ENCODE data around the gene CBLIF. TPM values are rescaled to one million over a fixed set of nuclear protein-coding genes. Genes with fewer than 3 reads are reported as not detected.

CBLIF gene
- total and polyA plus RNA-seq, 4 donors: not detected

GRCh38 chr11:59865031-59865430, 19.7 kb upstream of the CBLIF start:
- no peaks in the 10 kb centered on the region for H3K36me3 ChIP-seq (ENCODE audit: control insufficient read depth in 4 of 4, insufficient read depth in 3 of 4, low read depth in 1 of 4, low read length in 3 of 4)
- no peak overlapping the region for H3K9ac ChIP-seq (ENCODE audit: low read depth in 1 of 2, low read length in 2 of 2)
- WGBS: 57% methylated on average over 1 of the region's 1 CpG
- H3K4me1 ChIP-seq (ENCODE audit: control insufficient read depth in 4 of 4, insufficient read depth in 4 of 4, low read length in 3 of 4): no peaks in the 10 kb centered on the region
- no peak overlapping the region for H3K4me3 ChIP-seq (ENCODE audit: low read depth in 1 of 3, low read length in 3 of 3)
- DNase-seq (ENCODE audit: low spot score): no peak
- TF ChIP-seq YY1 (IDR thresholded peaks at IDR 0.05) (no peak), JUND (IDR thresholded peaks at IDR 0.05) (no peak)
- TF ChIP-seq, protein P1, sequence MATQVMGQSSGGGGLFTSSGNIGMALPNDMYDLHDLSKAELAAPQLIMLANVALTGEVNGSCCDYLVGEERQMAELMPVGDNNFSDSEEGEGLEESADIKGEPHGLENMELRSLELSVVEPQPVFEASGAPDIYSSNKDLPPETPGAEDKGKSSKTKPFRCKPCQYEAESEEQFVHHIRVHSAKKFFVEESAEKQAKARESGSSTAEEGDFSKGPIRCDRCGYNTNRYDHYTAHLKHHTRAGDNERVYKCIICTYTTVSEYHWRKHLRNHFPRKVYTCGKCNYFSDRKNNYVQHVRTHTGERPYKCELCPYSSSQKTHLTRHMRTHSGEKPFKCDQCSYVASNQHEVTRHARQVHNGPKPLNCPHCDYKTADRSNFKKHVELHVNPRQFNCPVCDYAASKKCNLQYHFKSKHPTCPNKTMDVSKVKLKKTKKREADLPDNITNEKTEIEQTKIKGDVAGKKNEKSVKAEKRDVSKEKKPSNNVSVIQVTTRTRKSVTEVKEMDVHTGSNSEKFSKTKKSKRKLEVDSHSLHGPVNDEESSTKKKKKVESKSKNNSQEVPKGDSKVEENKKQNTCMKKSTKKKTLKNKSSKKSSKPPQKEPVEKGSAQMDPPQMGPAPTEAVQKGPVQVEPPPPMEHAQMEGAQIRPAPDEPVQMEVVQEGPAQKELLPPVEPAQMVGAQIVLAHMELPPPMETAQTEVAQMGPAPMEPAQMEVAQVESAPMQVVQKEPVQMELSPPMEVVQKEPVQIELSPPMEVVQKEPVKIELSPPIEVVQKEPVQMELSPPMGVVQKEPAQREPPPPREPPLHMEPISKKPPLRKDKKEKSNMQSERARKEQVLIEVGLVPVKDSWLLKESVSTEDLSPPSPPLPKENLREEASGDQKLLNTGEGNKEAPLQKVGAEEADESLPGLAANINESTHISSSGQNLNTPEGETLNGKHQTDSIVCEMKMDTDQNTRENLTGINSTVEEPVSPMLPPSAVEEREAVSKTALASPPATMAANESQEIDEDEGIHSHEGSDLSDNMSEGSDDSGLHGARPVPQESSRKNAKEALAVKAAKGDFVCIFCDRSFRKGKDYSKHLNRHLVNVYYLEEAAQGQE (IDR thresholded peaks at IDR 0.05): no peak
- no peaks in the 10 kb centered on the region for H3K9me3 ChIP-seq (ENCODE audit: control insufficient read depth in 4 of 4, low read length in 3 of 4)
- no peak overlapping the region for H3K27ac ChIP-seq (ENCODE audit: low read depth in 1 of 2, low read length in 2 of 2)
- no peaks in the 10 kb centered on the region for H3K27me3 ChIP-seq (ENCODE audit: control insufficient read depth in 4 of 4, insufficient read depth in 4 of 4, low read length in 3 of 4)

GRCh38 chr11:59862252-59862651, 17.0 kb upstream of the CBLIF start:
- WGBS: 75% methylated on average over 3 of the region's 3 CpGs
- H3K9ac ChIP-seq (ENCODE audit: low read depth in 1 of 2, low read length in 2 of 2): no peak overlapping the region
- no peak overlapping the region for H3K4me3 ChIP-seq (ENCODE audit: low read depth in 1 of 3, low read length in 3 of 3)
- no peak overlapping the region for H3K27ac ChIP-seq (ENCODE audit: low read depth in 1 of 2, low read length in 2 of 2)
- H3K4me1 ChIP-seq (ENCODE audit: control insufficient read depth in 4 of 4, insufficient read depth in 4 of 4, low read length in 3 of 4): no peaks in the 10 kb centered on the region
- H3K36me3 ChIP-seq (ENCODE audit: control insufficient read depth in 4 of 4, insufficient read depth in 3 of 4, low read depth in 1 of 4, low read length in 3 of 4): no peaks in the 10 kb centered on the region
- no peak for DNase-seq (ENCODE audit: low spot score)
- H3K27me3 ChIP-seq (ENCODE audit: control insufficient read depth in 4 of 4, insufficient read depth in 4 of 4, low read length in 3 of 4): peaks cover 0 to 4% (median 0%) of the 10 kb centered on the region in 4 donors
- no peaks in the 10 kb centered on the region for H3K9me3 ChIP-seq (ENCODE audit: control insufficient read depth in 4 of 4, low read length in 3 of 4)
- TF ChIP-seq FOXA2 (IDR thresholded peaks at IDR 0.05): no peak
- no peak for TF ChIP-seq NR2F2 (IDR thresholded peaks at IDR 0.05)
- no peak for TF ChIP-seq JUND (IDR thresholded peaks at IDR 0.05)
- no peak for TF ChIP-seq TAF1 (conservative IDR thresholded peaks at IDR 0.05)
- TF ChIP-seq CTCF (IDR thresholded peaks at IDR 0.05; ENCODE audit: low read depth, low read length, missing input control): no peak
- no peak for TF ChIP-seq HNF4G (IDR thresholded peaks at IDR 0.05)
- no peak for TF ChIP-seq EGR1 (IDR thresholded peaks at IDR 0.05; ENCODE audit: low read depth in 2 of 2)
- TF ChIP-seq ZBTB33 (IDR thresholded peaks at IDR 0.05): no peak
- TF ChIP-seq, protein P2, sequence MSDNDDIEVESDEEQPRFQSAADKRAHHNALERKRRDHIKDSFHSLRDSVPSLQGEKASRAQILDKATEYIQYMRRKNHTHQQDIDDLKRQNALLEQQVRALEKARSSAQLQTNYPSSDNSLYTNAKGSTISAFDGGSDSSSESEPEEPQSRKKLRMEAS (IDR thresholded peaks at IDR 0.05): no peak
- TF ChIP-seq SP1 (IDR thresholded peaks at IDR 0.05): no peak
- no peak for TF ChIP-seq HNF4A (conservative IDR thresholded peaks at IDR 0.05)
- no peak for TF ChIP-seq RAD21 (IDR thresholded peaks at IDR 0.05)
- TF ChIP-seq, protein P1 (IDR thresholded peaks at IDR 0.05): no peak
- TF ChIP-seq FOXA1 (IDR thresholded peaks at IDR 0.05): no peak
- no peak for TF ChIP-seq ATF3 (IDR thresholded peaks at IDR 0.05)
- TF ChIP-seq YY1 (IDR thresholded peaks at IDR 0.05): no peak
- TF ChIP-seq RXRA (IDR thresholded peaks at IDR 0.05): no peak
- TF ChIP-seq GABPA (IDR thresholded peaks at IDR 0.05 in 1 of 2, conservative IDR thresholded peaks at IDR 0.05 in 1 of 2): no peak
